HCT116 (cell line): ENCODE results near the gene RNU2-63P. TPM values are rescaled to one million over a fixed set of nuclear protein-coding genes. Genes with fewer than 3 reads are reported as not detected.

Source experiments
- total RNA-seq: library from RNA; stranded (reverse); gene quantifications from one replicate; pipeline ENCODE4 v1.2.1, GENCODE V29; 2021; ENCODE audit not compliant: unreplicated experiment

RNU2-63P gene
- total RNA-seq, 1 experiment from 2014 or later, result 7.4 TPM

Other genes starting within 250 kb of the RNU2-63P start
- 1.3 TPM for gene RGPD2, start 190.8 kb downstream of the RNU2-63P start, total RNA-seq
- gene KRCC1, start 39.2 kb upstream of the RNU2-63P start, total RNA-seq, result 5.8 TPM
- gene SMYD1, start 51.3 kb upstream of the RNU2-63P start, total RNA-seq, result not detected
- 0.61 TPM for gene FABP1, start 111.5 kb upstream of the RNU2-63P start, total RNA-seq
- gene THNSL2, start 153.8 kb upstream of the RNU2-63P start, total RNA-seq, result not detected